HL-60 (cell line): ENCODE results near the gene STKLD1.

Experiments used
- DNase-seq, 2 experiments: peaks; one replicate each; pipeline ENCODE4 v3.0.0-alpha.2; 2010 to 2020; ENCODE audit warnings: low read depth in 1 of 2, low spot score in 1 of 2
- H3K27ac ChIP-seq: fragments of 250-450 bp; sonication (Bioruptor Pico); replicated peaks from 2 replicates; pipeline ENCODE4 v1.5.1; 2020; ENCODE audit warnings: mild to moderate bottlenecking, moderate library complexity
- H3K27me3 ChIP-seq: fragments of 250-450 bp; sonication (Bioruptor Pico); 2 replicates; pipeline ENCODE4 v1.5.1; 2021; ENCODE audit warnings: mild to moderate bottlenecking, moderate library complexity; ENCODE audit not compliant: insufficient read depth, poor library complexity, severe bottlenecking
- H3K4me3 ChIP-seq: replicated peaks from 2 replicates; pipeline ENCODE4 v1.5.1; 2011; ENCODE audit warnings: mild to moderate bottlenecking, control low read depth, low read length; ENCODE audit not compliant: insufficient read depth
- CTCF ChIP-seq: IDR thresholded peaks from one replicate; pipeline ENCODE4 v1.5.1; 2011; ENCODE audit warnings: low read length, control low read depth, inconsistent platforms; ENCODE audit not compliant: insufficient read depth
- GABPA ChIP-seq: IDR thresholded peaks from 2 replicates; pipeline ENCODE4 v1.6.1; 2012; ENCODE audit warnings: low read depth
- POLR2AphosphoS5 ChIP-seq: IDR thresholded peaks from 2 replicates; pipeline ENCODE4 v1.6.1; 2012; ENCODE audit warnings: low read depth
- REST ChIP-seq: IDR thresholded peaks from 2 replicates; pipeline ENCODE4 v1.6.1; 2012; ENCODE audit warnings: low read depth; ENCODE audit not compliant: insufficient replicate concordance
- SPI1 ChIP-seq: IDR thresholded peaks from 2 replicates; pipeline ENCODE4 v1.6.1; 2012; ENCODE audit warnings: low read depth, mild to moderate bottlenecking, borderline replicate concordance

STKLD1 gene

GRCh38 chr9:133429641-133430161 lies 53.5 kb downstream of the STKLD1 start:
- no peak overlapping the region for H3K4me3 ChIP-seq
- no peak overlapping the region for H3K27ac ChIP-seq
- TF ChIP-seq REST = no peak
- TF ChIP-seq SPI1 = no peak
- TF ChIP-seq CTCF = no peak
- no peak for TF ChIP-seq GABPA
- no peak for TF ChIP-seq POLR2AphosphoS5
- DNase-seq = no peak
- H3K27me3 ChIP-seq = peaks cover 8% of the 10 kb centered on the region

GRCh38 chr9:133430244-133430643 lies 54.1 kb downstream of the STKLD1 start:
- H3K27ac ChIP-seq = no peak overlapping the region
- H3K4me3 ChIP-seq = no peak overlapping the region
- peak in 1 of 2 experiments; percentile 18 for DNase-seq
- TF ChIP-seq SPI1 = peak; percentile 49; the same call in 1 of the 2 replicates
- TF ChIP-seq POLR2AphosphoS5 = no peak
- peaks cover 8% of the 10 kb centered on the region for H3K27me3 ChIP-seq

GRCh38 chr9:133433351-133433843 lies 57.2 kb downstream of the STKLD1 start:
- TF ChIP-seq SPI1 (no peak), REST (no peak), CTCF (no peak), POLR2AphosphoS5 (no peak), GABPA (no peak)
- no peak overlapping the region for H3K27ac ChIP-seq

GRCh38 chr9:133436681-133437080 lies 60.5 kb downstream of the STKLD1 start:
- Histone ChIP-seq H3K27me3 (no peaks in the 10 kb centered on the region), H3K4me3 (no peak overlapping the region), H3K27ac (no peak overlapping the region)
- TF ChIP-seq CTCF (no peak), GABPA (no peak), REST (no peak), POLR2AphosphoS5 (no peak), SPI1 (no peak)
- no peak for DNase-seq

More at GRCh38 chr9:133433351-133433843, 57.2 kb downstream of the STKLD1 start:
- Histone ChIP-seq H3K27me3 (no peaks in the 10 kb centered on the region), H3K4me3 (no peak overlapping the region)
- DNase-seq = no peak
